ENCODE measurements around the gene COLQ.
"Not testable (repeated sequence)": the region's sequence is repeated elsewhere in the genome, so short reads cannot be mapped to it uniquely, and the experiment has no call there.

Gene COLQ

GRCh38 chr3:15456915-15457314 is 64.6 kb downstream of the COLQ start:
- not testable (repeated sequence) for DNase-seq (ENCODE audit: low read depth, low spot score)

GRCh38 chr3:15456321-15456720 is 65.2 kb downstream of the COLQ start:
- DNase-seq (ENCODE audit: low read depth, low spot score): no peak

DNA sequence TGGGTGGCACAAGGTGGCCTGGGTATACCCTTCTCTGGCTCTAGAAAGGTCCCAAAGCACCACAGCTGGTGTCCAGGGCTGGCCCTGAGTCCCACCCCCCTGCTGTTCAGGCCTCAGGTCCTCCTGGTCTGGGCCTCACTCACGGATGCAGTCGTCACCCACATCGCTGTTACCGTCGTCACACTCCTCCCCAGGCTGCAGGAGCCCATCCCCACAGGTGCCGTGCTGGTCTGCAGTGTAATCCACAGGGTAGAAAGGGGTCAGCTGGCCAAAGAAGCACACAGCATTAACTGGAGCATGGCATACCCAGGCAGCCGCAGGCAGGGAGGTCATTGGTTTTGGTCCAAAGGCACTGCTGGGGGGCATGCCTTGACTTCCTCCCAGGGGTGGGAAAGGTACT is 65.8 kb downstream of the COLQ start:
- no peak for DNase-seq (ENCODE audit: low read depth, low spot score)

DNA sequence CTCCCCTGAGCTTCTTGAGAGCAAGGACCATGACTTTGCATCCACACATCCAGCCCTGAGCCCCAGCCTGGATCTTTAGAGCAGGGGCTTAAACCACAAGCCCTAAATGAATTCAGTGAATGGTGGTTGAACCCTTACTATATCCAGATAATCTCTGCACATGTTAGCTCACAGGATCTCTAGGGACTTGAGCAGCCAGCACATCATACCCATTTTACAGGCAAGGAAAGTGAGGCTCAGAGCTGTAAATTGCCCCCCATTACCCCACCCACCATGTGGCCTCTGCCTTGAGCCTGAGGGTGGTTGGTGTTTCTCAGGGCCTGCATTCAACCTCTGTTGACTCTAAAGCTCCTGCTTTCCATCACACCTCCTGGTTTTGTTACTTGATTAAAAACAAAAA is 66.5 kb downstream of the COLQ start:
- DNase-seq (ENCODE audit: low read depth, low spot score): no peak

- DNase-seq (ENCODE audit: low read depth, low spot score): no peak
Measured at GRCh38 chr3:15453991-15454625, 67.4 kb downstream of the COLQ start.

DNA sequence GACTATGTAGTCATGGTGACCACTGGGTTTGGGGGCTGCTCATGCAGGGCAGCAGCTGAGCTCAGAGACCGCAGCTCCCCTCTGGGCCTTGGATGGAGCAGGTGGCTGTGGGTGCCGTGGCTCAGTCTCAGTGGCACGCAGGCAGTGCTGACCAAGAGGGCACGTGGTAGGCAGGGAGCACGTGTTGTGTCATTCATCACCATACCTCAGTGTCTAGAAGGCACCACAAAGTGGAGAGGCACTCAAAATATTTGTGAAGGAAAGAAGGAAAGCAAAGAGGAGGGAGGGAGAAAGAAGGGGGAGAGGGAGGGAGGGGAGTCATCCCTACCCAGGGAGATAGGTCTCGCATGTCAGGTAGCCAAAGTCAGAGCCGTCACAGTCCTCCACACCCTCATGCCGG is 68.0 kb downstream of the COLQ start:
- DNase-seq (ENCODE audit: low read depth, low spot score): no peak

GRCh38 chr3:15452961-15453360 is 68.5 kb downstream of the COLQ start:
- DNase-seq (ENCODE audit: low read depth, low spot score): no peak

- DNase-seq (ENCODE audit: low read depth, low spot score): no peak
Measured at GRCh38 chr3:15452156-15452555, 69.3 kb downstream of the COLQ start.

DNA sequence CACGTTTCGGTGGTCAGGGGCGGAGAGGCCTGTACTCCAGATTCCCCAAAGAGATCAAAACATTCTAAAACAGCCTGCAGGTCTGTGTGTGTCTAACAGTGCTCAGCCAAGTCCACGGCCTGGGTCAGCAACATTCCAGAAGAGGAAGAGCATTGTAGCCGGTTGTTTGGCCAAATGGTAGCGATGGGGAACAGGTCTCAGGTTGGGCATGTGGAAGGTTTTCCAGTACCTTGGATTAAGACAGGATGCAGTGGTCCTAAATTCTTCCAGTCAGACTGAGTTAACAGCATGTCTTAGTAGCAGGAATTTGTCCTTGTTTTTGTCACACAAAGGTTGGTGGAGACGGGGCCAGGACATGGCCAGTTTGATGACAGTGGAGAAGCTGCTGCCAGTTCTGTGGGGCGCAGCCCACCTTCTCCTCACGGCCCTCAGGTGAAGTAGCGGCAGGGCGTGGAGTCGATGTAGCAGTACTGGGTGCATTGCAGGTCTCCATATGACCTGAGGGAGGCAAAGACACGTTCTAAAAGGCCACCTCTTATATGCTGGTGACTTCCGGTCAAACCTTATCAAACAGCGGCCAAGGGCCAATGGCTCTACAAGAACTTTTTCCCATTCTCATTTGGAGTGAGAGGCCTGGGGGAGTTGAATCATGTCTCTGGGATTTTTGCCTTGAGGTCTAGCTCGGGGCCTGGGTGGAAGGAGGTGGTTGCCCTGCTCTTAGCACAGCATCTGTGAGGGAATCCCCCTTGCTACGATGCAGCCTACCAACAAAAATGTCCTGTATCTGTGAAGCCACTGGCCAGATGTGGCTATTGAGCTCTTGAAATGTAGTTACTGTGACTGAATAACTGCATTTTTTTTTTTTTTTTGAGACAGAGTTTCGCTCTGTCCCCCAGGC is 70.0 kb downstream of the COLQ start:
- DNase-seq (ENCODE audit: low read depth, low spot score): no peak

GRCh38 chr3:15450438-15451215 is 70.9 kb downstream of the COLQ start:
- DNase-seq (ENCODE audit: low read depth, low spot score): no peak

- no peak for DNase-seq (ENCODE audit: low read depth, low spot score)
Measured at GRCh38 chr3:15449489-15450224, 71.8 kb downstream of the COLQ start.

DNA sequence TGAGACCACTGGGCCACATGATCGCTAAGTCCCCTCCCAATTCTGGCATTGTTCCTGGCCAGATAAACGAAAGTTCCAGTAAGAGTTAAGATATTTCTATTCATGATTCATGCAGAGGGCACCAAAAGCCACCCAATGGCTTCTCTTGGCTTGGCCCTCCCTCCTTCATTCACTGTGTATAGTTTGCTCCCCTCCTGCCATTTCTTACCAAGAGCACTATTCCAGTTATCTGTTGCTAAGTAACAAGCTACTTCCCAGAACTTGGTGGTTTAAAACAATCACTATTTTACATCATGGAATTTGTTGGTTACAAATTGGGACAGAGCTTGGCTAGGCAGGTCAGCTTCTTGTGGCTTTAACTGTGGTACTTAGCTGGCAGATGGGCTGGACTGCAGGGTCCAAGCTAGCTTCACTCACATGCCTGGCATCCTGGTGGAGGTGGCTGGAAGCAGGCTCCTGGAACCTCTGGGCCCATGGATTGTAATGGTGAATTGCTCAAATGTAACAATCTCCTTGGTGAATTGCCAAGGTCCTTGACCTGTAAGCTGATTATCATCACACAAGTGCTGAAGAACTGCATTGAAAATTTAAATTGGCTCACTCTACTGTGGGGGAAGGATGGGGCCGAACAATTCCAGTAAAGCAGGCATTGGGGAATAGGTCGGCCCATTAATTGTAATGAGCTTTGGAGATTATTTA is 77.5 kb downstream of the COLQ start:
- DNase-seq (ENCODE audit: low read depth, low spot score): no peak

- no peak for DNase-seq (ENCODE audit: low read depth, low spot score)
Measured at GRCh38 chr3:15440891-15441290, 80.6 kb downstream of the COLQ start.

- no peak for DNase-seq (ENCODE audit: low read depth, low spot score)
Measured at GRCh38 chr3:15439476-15439875, 82.0 kb downstream of the COLQ start.

GRCh38 chr3:15438983-15439382 is 82.5 kb downstream of the COLQ start:
- DNase-seq (ENCODE audit: low read depth, low spot score): no peak

GRCh38 chr3:15436246-15436645 is 85.3 kb downstream of the COLQ start:
- DNase-seq (ENCODE audit: low read depth, low spot score): no peak

DNA sequence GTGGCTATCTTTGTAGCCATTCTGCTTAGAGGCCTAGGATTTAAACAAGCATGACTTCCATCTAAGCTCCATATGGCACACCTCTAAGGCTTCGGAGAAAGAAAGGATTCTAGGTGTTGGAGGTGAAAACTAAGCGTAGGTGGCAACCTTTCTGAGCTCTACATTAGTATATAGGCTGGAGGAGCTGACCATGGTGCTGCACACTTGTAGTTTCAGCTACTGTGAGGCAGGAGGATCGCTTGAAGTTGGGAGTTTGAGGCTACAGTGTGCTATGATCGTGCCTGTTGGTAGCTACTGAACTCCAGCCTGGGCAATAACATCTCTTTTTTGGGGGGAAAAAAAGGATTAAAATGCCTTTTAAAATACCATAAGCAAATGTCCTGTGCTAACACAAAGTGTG is 86.8 kb downstream of the COLQ start:
- no peak for DNase-seq (ENCODE audit: low read depth, low spot score)

GRCh38 chr3:15433531-15433930 is 88.0 kb downstream of the COLQ start:
- DNase-seq (ENCODE audit: low read depth, low spot score): no peak

DNA sequence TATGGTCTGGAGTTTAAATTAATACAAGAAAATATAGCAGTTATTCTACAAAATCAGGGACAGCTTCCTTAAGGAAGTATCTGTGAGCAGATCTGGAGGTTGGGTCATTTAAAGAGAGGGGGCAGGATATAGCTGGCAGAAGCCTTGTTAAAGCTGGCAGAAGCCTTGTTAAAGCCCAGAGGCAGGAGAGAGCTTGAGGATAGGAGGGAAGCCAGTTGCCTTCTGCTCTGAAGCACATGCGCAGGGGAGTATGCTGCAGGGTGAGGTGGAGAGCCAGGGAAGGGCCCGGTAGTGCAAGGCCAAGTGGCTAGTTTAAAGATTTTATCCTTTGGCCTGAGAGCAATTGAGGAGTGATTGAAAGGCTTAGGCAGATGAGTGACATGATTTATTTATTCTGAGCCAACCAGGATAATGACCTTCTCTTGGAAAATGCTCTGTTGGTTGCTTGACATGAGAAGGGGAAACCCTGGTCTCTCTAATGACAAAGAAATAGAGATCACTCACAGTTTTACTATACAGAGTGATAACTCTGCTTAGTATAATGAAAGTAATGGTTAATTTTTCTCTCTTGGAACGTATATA is 90.2 kb downstream of the COLQ start:
- no peak for DNase-seq (ENCODE audit: low read depth, low spot score)

GRCh38 chr3:15430624-15431023 is 90.9 kb downstream of the COLQ start:
- DNase-seq (ENCODE audit: low read depth, low spot score): no peak

DNA sequence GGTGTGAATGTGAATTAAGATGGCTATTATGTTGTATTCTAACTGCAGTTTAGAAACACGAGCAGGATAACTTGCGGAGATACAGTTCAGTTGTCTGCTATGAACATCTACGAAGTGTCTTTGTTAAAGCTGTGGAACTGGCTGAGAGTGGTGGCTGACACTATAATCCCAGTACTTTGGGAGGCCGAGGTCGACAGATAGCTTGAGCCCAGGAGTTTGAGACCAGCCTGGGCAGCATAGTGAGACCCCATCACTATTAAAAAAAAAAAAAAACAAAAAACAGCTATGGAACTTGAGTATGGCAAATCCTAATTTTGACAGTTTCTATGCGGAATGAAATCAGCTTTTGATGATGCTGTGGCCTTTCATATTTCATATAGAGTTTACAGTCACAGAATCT is 92.4 kb downstream of the COLQ start:
- DNase-seq (ENCODE audit: low read depth, low spot score): no peak
